LoVo (cell line): Measurements from ENCODE around the gene SH3PXD2A.

Experiments used
- DNase-seq: peaks from one replicate; pipeline ENCODE4 v3.0.0-alpha.2; 2016; ENCODE audit warnings: low spot score

SH3PXD2A gene

DNA sequence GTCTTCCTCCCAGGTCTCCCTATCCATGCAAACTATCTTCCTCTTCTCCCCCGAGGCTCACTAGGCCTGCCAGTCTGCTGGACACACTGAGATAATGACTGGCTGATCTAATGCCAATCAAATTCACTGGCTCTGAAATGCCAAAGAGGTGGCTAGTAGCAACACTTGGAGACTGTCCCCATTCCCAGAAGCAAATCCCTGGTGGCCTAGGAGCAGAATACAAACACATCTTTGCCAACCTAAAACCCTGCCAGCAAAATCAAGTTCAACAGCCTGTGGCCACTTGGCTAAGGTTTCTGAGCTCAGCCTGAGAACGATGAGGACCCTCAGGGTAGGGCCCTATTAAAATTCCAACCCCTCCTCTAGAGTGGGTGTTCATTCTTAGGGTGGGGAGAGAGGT lies 46.6 kb downstream of the SH3PXD2A start:
- DNase-seq, result no peak

DNA sequence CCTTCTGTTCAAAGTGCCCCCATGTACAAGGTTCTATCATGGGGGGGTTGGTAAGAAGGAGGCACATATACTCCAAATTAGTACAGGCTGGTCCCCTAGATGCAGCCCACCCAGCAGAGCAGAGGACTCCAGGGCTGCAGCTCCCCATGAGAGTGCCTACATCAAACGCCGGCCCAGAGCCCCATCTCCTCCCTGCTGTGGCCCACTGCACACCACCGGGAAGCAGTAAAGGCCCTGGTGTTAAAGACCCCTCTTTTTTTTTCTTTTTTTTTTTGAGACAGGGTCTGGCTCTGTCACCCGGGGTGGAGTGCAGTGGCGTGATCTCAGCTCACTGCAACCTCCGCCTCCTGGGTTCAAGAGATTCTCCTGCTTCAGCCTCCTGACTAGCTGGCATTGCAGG lies 47.4 kb downstream of the SH3PXD2A start:
- no peak for DNase-seq

DNA sequence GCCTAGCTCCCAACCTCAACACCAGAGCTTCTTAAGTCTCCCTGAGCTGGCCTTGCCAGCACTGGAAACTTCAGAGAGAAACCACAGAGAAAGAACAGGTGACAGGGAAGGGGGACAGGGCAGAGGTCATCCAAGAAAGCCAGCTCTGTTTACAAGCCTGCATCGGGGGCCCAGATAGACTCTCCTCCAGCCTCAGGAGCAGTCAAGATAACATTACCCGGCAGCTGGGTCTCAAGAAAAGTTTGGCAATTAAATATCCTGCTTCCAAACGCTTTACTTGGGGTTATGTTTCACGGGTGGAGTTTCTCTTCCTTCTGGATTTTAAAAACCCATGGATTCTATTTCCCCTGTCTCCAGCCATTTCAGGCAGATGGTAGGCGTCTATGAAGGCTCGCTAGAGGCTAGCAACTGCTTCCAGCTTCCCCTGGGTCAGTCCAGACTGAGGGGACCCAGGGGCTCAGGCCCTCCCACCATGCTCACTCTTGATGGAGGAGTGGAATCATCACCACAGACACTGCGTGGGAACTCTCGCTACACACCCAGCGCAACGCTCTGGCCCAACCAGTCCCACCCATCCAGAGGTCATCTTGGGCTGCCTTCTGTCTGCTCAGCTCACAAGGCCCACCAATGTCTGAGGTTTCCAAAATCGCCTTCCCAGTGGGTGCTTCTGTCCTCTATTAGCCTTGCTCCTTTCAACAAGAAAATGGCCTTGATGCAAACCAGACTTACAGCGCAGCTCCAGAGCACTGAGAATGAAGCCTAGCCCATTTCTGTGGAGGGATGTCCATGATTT lies 48.8 kb downstream of the SH3PXD2A start:
- DNase-seq, result no peak

DNA sequence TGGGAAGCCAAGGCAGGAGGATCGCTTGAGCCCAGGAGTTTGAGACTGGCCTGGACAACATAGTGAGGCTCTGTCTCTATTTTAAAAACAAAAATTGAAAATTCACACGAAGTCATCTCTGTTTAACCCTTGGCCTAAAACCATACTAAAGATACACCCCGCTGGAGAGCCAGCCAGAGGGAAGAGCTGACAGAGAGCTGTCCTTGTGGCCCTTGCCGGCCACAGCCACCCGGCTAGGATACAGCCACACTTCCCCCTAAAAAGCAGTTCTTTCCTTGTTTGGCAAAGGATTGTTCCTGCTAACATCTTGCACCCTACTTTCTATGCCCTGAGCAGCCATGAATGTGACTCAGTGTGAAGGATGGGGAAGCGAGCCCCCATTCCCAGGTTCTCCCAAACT lies 49.6 kb downstream of the SH3PXD2A start:
- DNase-seq, result no peak

DNA sequence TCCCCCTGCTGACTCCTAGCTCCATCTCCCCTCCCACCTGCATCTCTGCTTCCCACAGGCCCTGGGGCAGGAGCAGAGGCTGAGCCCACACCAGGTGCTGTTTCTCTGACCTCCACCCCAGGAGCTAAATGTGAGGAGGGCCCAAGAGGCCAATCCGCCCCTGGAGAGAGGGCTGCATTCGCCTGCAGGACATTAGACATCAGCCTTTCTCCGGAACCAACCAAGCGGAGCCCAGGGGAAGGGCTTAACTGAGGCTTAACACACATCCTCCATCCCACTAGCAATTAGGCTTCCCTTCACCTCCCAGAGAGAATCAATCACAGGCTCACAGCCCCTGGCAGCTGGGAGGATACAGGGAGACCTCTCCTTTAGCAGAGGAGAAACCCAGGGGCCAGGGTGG lies 50.5 kb downstream of the SH3PXD2A start:
- no peak for DNase-seq

DNA sequence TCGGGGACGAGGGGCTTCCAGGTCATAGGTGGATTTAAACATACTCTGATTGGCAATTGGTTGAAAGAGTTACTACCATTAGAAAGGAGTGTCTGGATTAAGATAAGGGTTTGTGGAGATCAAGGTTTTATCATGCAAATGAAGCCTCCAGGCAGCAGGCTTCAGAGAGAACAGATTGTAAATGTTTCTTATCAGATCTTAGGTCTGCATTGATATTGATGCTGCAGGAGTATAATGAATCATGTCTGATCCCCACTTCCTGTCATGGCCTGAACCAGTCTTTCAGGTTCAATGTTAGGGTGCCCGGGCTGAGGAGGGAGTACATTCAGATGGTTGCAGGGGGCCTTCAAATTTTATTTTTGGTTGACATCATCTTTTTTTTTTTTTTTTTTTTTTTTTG lies 51.4 kb downstream of the SH3PXD2A start:
- no peak for DNase-seq

DNA sequence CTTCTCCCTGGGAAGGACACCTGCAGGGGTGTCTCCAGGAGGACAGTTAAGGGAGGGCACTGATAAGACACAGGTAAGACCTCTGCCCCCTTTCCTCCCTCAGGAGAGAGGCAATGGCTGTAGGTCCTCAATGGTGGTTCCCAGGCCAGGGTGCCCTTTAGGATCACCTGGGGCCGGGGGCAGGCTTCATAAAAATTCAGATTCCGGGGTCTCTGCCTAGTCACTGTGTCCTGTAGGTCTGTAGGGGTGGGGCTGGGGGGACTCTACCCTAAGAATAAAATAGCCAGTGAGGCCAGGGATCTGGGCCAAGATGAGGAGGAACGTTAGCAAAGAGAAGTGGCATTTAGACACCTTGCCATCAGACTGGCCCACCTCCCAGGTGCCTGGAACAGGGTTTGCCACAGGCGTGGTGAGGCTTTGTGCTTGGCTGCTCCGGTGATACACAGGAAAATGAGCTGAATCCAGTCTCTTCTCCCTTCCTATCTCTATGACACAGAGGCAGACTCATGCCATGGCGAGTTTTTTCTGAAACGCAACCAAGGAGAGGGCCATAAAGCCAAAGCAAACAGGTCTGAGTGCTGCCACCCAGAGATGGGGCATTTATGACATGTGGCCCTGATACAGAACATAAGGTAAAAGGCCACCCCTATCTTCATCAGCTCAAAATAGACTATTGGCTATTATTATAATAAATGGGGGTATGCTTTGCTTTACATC lies 52.6 kb downstream of the SH3PXD2A start:
- DNase-seq, result no peak

DNA sequence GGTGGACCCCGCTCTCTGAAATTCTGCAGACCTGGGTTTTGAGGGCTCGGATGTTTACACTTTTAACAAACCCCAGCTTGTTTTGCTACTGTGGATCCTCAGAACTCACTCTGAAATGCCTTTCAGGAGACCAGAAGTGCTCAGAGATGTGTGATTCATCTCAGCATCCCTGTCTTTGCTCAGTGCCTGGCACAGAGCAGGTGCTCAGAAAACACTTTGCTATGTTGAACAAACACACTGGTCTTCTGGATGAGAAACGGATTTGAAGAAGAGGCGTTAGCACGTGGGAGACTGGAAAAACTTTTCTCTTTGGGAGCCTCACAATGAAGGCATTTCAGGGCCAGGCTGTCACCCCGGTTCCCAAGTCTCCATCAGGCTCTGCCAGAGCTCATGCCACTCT lies 53.3 kb downstream of the SH3PXD2A start:
- DNase-seq, result no peak

DNA sequence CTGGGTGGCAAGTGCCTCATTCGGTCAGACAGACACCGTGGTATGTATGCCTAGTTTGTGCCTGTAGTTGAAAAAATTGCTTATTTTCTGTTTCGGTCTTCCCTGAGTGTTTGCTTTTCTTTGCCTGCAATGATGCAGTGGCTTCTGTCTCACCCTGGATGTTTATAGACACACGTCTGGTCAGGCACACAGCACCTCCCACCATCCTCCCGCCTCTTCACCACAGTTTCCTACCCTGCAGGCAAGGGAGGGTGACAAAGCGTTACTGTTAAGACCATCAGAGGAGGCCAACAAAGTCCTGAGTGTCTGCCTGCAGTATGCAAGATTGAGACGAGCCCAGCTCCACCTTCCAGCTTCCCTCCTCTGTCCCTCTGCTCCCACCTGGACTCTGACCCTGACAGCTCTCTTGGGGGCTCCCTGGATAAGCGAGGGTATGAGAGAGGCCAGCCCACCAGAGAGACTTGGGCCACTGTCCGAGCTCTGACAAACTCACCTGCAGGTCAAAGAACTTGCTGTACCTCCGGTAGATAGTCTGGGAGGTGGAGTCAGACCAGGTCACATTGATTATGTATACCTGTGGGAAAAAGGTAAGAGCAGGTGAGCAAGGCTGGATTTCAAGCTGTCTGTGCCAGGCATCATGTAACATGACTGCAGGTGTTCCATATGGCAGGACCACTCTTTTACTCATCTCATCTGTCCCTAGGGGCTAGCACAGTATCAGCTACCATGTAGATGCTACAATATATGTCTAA lies 54.4 kb downstream of the SH3PXD2A start:
- no peak for DNase-seq

DNA sequence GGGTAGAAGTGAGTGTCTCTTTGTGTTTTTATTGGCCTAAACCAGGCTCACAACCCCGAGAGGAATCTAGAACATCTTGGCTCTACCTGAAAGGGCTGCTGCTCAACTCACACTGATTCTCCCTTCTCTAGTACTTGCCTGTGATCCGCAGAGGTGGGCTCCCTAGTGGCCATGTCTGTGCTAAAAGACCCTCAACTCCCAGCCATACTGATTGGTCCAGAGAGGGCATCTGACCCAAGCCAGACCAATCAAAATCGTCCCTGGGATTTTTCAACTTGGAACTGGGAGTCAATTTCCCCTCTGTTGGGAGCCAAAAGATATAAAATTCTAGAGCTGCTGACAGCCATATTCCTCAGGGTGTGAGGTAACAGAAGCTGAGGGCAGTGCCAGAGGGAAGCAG lies 55.3 kb downstream of the SH3PXD2A start:
- no peak for DNase-seq

DNA sequence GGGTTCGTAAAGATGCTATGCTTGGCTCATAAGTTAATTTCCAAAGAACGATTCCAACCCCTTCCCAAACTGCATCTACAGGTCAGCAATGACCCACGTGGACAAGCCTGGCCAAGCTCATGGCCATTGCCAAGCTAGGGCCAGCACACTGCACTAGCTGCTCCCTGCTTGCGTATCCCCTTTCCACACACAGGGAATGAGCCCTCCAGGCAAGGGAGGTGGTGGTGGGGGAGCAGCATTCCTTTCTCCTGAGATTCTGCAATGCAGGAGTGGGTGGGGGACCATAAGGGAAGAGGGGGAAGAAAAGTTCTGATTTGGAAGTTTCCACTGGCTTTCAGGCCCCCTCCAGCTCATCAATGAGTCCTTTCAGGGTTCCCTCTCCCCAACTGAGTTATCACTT lies 56.0 kb downstream of the SH3PXD2A start:
- DNase-seq, result no peak

DNA sequence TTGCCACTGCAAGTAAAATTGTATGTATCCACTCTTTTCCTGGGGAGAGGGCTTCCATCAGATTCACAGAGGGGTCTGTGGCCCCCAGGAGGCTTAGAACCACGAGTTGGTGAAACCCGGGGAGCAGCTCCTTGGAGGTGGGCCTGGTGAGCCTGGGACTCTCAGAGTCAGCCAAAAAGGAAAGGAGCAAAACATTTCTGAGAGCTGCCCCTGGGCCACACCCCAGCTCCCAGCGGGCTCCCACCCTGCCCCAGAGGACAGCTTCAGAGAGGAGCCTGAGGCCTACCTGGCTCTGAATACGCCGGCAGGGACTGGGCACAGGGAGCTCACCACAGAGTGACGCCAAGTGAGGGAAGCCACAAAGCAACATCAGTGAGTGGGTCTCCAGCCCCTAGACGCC lies 56.9 kb downstream of the SH3PXD2A start:
- DNase-seq, result no peak

DNA sequence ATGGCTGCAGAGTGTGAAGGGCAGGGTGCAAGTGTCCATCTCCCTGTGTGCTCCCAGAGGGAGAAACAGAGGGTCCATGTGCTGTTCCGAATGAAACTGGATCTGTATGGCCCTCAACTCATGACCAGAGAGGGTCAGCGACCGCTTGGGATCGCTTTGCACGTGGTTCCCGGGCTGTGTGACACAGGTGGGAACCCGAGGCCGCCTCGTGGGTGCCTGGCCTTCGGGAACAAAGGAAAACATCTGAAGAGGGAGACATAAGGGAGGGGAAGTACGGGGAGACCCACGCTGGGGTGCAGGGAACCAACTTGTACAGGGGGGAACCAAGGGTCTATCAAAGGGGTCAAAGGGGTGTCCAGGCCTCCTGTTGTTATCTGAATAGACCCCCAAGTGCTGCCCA lies 57.5 kb downstream of the SH3PXD2A start:
- no peak for DNase-seq

DNA sequence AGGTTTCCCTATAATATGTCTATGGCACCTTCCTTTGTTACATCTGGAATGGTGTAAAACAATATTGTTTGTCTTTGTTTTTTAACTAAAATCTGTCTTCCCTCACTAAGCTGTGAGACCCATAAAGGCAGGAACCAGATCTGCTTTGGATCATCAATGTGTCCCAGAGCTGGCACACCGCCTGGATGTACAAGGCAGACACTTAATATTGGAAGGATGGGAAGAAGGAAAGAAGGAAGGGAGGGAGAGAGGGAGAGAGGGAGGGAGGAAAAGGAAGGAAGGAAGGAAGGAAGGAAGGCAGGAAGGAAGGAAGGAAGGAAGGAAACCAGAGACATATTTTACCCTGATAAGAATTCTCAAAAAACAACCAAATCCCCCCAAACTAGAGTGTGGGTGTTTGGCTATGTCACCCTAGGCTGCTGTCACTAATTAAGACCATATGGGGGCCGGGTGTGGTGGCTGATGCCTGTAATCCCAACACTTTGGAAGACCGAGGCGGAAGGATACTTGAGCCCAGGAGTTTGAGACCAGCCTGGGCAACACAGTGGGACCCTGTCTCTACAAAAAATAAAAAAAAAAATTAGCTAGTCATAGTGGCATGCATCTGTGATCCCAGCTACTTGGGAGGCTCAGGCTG lies 59.6 kb downstream of the SH3PXD2A start:
- no peak for DNase-seq

DNA sequence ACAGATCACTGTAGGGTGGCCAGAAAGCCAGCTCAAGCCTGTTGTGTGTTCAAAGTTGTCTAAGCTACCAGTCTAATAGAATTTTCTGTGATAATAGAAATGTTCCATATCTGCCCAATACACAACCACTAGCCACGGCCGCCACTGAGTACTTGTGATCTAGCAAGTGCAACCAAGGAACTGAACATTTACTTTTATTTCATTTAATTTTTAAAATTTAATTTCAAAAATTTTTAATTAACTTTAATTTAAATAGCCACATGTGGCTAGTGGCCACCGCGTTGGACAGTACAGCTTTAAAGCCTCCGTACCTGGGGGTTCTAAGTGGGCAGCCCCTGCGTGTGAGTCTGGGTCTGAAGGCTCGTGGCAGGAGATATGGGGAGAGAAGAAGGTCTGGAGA lies 60.4 kb downstream of the SH3PXD2A start:
- DNase-seq, result no peak

DNA sequence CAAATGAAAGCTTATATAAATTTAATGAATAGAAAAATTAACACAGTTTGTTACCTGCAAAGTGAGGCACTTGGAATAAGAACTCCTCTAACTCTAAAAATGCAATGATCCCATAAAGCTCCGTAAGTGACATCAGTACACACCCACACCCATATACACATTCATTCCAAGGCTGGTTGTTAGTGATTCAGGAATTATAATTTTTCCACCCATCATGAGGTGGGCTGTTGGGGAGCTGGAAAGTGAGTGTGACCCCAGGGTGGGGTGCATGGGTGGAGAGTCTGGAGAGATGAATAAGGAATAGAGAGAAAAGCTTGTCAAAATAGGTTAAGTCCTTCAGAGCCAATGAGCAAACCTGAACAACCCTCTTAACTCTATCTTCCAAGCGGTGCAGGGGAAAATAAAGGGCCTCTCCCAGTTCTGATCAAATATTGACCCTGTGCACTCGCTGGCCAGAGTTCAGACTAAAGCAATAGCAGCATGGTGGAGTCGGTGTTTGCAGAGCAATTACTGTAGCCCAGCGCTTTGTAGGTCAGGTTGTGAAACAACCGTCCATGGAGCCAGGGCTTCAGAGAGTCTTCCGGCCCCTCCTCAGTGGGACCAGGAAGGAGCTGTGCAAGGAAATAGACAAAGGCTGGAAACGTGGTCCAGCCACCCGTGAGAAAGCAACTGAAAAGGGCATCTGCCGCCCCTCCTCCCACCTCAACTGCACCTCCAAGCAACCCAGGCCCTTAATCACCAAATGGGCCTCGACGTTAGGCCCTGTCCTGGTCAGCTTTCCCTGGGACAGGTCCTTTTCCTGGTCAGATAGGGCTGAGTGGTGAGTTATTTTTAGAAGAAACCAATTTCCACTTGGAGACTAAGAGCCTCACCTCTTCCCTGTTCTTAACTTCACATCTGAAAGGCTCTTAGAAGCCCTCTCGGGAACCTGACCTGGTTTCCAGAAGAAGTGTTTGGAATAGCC lies 61.2 kb downstream of the SH3PXD2A start:
- DNase-seq, result peak; percentile 50

DNA sequence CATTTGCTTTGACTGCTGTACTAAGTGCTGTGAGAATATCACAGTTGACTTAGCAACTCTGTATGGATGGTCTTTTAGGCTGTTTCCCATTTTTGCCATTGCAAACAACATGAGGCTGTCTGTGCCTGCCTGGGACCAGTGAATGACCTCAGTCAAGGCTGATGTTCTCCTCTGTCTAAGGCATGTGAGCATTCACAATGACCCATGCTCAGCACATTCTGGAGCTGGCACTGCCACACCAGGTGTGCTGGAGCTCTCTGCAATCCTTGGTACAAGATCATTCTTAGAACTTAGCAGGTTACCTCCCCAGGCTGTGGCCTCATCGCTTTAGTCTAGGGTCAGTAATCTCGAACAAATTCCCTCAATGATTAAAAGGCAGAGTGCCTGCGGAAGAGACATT lies 61.9 kb downstream of the SH3PXD2A start:
- DNase-seq, result no peak

DNA sequence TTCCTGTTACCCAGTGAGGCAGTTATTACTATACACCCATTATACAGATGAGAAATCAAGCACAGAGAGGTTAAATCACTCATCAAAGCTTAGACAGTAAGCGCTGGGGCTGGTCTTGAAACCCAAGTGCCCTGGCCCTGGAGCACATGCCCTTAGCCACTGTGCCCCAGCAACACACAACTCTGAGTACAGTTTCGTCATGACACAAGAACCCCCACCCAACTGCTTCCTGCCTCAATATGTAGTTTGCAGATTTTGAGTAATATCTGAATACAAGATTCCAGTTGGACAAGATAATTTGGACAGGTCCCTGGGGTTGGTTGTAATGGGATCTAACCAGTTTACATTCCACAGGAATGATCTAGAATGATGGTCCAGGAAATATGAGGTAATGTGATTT lies 62.8 kb downstream of the SH3PXD2A start:
- no peak for DNase-seq

DNA sequence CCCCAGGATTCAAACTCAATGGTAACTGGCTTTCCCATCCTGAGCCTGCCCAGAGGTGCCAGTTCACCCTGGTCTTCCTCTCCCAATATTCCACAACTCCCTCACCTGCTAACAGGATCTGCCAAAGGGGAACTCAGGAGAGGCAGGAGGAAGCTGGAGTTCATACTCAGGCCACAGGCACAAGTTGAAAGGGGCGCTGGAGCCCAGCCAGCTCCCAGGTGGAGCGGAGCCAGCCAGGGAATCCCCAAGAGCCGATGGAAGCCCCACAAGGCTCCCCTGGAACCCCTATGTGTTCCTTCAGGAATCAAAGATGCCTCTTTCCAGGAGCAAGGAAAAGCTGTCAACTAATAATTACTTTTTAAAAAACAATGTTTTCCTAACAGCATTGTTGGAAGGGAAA lies 63.5 kb downstream of the SH3PXD2A start:
- DNase-seq, result no peak

DNA sequence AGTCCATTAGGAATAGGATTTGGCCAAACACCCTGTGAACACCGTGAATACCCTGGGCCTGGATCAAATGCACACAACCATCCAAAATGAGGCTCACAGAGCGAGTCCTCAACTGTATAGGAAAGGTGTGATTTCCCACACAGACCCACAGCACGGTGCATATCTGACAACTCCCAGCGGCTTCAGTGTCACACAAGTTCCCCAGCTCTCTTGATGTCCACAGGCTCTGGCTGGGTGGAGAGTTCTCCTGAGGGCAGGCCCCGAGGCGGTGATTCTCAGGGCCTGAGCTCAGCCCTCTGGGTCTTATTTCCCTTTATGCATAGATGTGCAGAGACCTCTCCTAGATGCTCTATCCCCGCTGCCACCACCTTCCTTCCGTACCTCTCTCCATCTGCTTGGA lies 64.1 kb downstream of the SH3PXD2A start:
- DNase-seq, result no peak

DNA sequence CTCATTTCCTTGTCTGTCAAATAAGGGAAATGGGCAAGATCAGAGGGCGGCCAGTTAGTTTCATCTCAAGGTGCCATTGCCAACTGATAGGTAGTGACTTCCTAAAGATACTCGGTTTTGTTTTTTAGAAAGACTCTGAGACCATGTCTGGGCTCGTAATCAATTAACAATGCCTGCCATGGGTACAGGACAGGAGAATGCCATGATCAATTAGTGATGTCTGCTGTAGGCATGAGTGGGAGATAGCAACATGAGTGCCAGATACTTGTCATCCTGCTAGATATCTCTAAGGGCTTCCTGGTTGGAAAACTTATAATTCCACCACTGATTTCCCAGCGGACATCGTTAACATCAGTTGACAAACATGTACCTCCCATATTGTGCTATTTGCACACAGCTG lies 64.8 kb downstream of the SH3PXD2A start:
- no peak for DNase-seq
